B cell (primary cell): ENCODE data around the gene CRNKL1. TPM values are rescaled to one million over a fixed set of nuclear protein-coding genes. Genes with fewer than 3 reads are reported as not detected.

Experiments
- ATAC-seq: fragments of 200-7000 bp; cut with Tn5 transposase; one replicate; pipeline ENCODE4 v1.10.0; 2021; ENCODE audit warnings: low read depth, mild to moderate bottlenecking, moderate number of reproducible peaks, moderate library complexity
- CTCF ChIA-PET: fragments of 350-600 bp; sonication (Branson Sonifier 250); formaldehyde crosslinking; loops from one replicate; lab custom pipeline; 2021; ENCODE audit warnings: antibody characterized with exemption, inconsistent platforms; lab: Charles Lee
- POLR2A ChIA-PET: fragments of 350-600 bp; sonication (Branson Sonifier 250); formaldehyde crosslinking; loops from one replicate; lab custom pipeline; 2021; ENCODE audit warnings: antibody characterized with exemption; lab: Charles Lee
- DNase-seq: peaks from one replicate; pipeline ENCODE4 v3.0.0; 2013
- H2AFZ ChIP-seq: 2 replicates; pipeline ENCODE4 v1.6.1; 2012; ENCODE audit warnings: mild to moderate bottlenecking, low read depth, low read length; ENCODE audit not compliant: insufficient read depth, poor library complexity, severe bottlenecking
- H3K27ac ChIP-seq, 2 donors: 1 replicate in 1 of 2; 2 replicates in 1 of 2; pipeline ENCODE4 v1.5.1; 2012 to 2013; ENCODE audit warnings: low read length in 2 of 2, mild to moderate bottlenecking in 2 of 2, moderate library complexity in 1 of 2
- H3K27me3 ChIP-seq, 4 experiments: fragments of 200-600 bp in 1 of 4; sonication (generic) in 1 of 4; replicated peaks in 1 of 4; 1 replicate in 2 of 4; 2 replicates in 2 of 4; pipeline versions ENCODE4 v1.6.1 to v1.7.0; 2013 to 2016; ENCODE audit warnings: low read length in 3 of 4, mild to moderate bottlenecking in 2 of 4, mixed read lengths in 1 of 4, moderate library complexity in 1 of 4; ENCODE audit not compliant: insufficient read depth in 4 of 4, control insufficient read depth in 3 of 4; ENCODE audit errors: control extremely low read depth in 1 of 4
- H3K36me3 ChIP-seq, 2 experiments: replicated peaks in 1 of 2; 1 replicate in 1 of 2; 2 replicates in 1 of 2; pipeline versions ENCODE4 v1.6.1 to v1.7.1; 2013; ENCODE audit warnings: low read length in 1 of 2; ENCODE audit not compliant: insufficient read depth in 2 of 2, control insufficient read depth in 1 of 2; ENCODE audit errors: control extremely low read depth in 1 of 2, extremely low read depth in 1 of 2
- H3K4me1 ChIP-seq, 2 donors: fragments of 200-600 bp in 1 of 2; sonication (generic) in 1 of 2; 1 replicate in 1 of 2; 2 replicates in 1 of 2; pipeline versions ENCODE4 v1.5.1 to v1.6.1; 2013 to 2017; ENCODE audit warnings: low read length in 2 of 2; ENCODE audit not compliant: control insufficient read depth in 2 of 2, insufficient read depth in 2 of 2
- H3K4me2 ChIP-seq: replicated peaks from 2 replicates; pipeline ENCODE3; 2012; ENCODE audit warnings: mild to moderate bottlenecking, low read depth, low read length; ENCODE audit not compliant: poor library complexity, severe bottlenecking
- H3K4me3 ChIP-seq, 5 experiments: fragments of 200-600 bp in 1 of 5; sonication (generic) in 1 of 5; 1 replicate in 3 of 5; 2 replicates in 2 of 5; pipeline versions ENCODE4 v1.5.1 to v1.7.0; 2011 to 2016; ENCODE audit warnings: low read length in 4 of 5, mild to moderate bottlenecking in 4 of 5, low read depth in 2 of 5, control low read depth in 1 of 5, moderate library complexity in 1 of 5; ENCODE audit not compliant: insufficient read depth in 1 of 5; ENCODE audit errors: control extremely low read depth in 1 of 5, extremely low read depth in 1 of 5
- H3K79me2 ChIP-seq: fragments of 200-600 bp; sonication (generic); one replicate; pipeline ENCODE4 v1.6.0; 2016; ENCODE audit warnings: low read length; ENCODE audit not compliant: control insufficient read depth, insufficient read depth
- H3K9ac ChIP-seq: fragments of 200-600 bp; sonication (generic); 2 replicates; pipeline ENCODE4 v1.6.1; 2017; ENCODE audit warnings: mild to moderate bottlenecking, low read length, moderate library complexity
- H3K9me3 ChIP-seq, 3 donors: one replicate each; pipeline versions ENCODE4 v1.6.1 to v1.7.1; 2013; ENCODE audit warnings: low read length in 2 of 3; ENCODE audit not compliant: control insufficient read depth in 2 of 3, insufficient read depth in 1 of 3; ENCODE audit errors: control extremely low read depth in 1 of 3
- H4K20me1 ChIP-seq: 2 replicates; pipeline ENCODE4 v1.6.0; 2012; ENCODE audit warnings: mild to moderate bottlenecking, low read length; ENCODE audit not compliant: insufficient read depth, control insufficient read depth, poor library complexity, severe bottlenecking
- H3K27ac Mint-ChIP-seq: one replicate; pipeline ENCODE4 v1.8.0; 2021; ENCODE audit warnings: mixed read lengths
- H3K27me3 Mint-ChIP-seq: one replicate; pipeline ENCODE4 v1.8.0; 2021; ENCODE audit warnings: mixed read lengths
- H3K4me1 Mint-ChIP-seq: one replicate; pipeline ENCODE4 v1.8.0; 2021; ENCODE audit warnings: mixed read lengths
- H3K4me3 Mint-ChIP-seq: one replicate; pipeline ENCODE4 v1.8.0; 2021; ENCODE audit warnings: mixed read lengths
- H3K9me3 Mint-ChIP-seq: one replicate; pipeline ENCODE4 v1.8.0; 2022; ENCODE audit warnings: mixed read lengths; ENCODE audit not compliant: insufficient read depth
- EZH2 ChIP-seq: IDR thresholded peaks from 2 replicates; pipeline ENCODE4 v1.6.1; 2012; ENCODE audit warnings: borderline replicate concordance, low read depth, mild to moderate bottlenecking, moderate library complexity, low read length; ENCODE audit not compliant: insufficient read depth, poor library complexity, severe bottlenecking
- WGBS: methylation state at CpG from one replicate; pipeline ENCODE4 v1.1.5; 2013; ENCODE audit warnings: missing lambda C conversion rate; ENCODE audit not compliant: insufficient coverage; 5-methylcytosine and 5-hydroxymethylcytosine counted together
- intact Hi-C: fragments of 100-400 bp; cut with micrococcal nuclease; formaldehyde crosslinking; loops from one replicate; pipeline ENCODE4 v1.10.0; 2022
- polyA plus RNA-seq: library from polyadenylated mRNA; depleted of rRNA; stranded (reverse); fragments of >200 nt; gene quantifications from 2 replicates; pipeline ENCODE4 v1.2.3, GENCODE V29; 2012
- total RNA-seq, 2 donors: library from RNA; stranded (reverse); fragments of 120-200 nt in 1 of 2; gene quantifications; 1 replicate in 1 of 2; 2 replicates in 1 of 2; pipeline versions ENCODE4 v1.2.3 to v1.2.4, GENCODE V29; 2013 to 2022
- TF ChIP-seq, protein P1 (sequence below): fragments of 200-600 bp; IDR thresholded peaks from one replicate; pipeline ENCODE4 v1.8.0; 2022; ENCODE audit warnings: antibody characterized with exemption, mild to moderate bottlenecking

The CRNKL1 gene
- total and polyA plus RNA-seq, 2 donors (not counting 1 experiment from before 2014, with no cell fraction given), result 3.9 to 25.5 TPM

DNA sequence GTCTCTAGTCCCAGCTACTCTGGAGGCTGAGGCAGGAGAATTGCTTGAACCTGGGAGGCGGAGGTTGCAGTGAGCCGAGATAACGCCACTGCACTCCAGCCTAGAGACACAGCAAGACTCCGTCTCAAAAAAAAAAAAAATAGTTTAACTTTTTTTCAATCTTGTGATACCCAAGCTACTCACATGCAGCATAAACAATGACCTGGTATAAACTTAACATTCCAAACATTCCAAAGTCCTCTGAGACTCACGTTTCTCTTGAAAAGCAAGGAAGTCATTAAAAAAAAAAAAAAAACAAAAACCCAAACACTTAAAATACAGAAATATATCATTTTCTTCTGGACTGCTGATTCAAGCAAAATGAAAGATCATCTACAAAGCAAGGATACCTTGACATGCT lies 14.3 kb downstream of the CRNKL1 start:
- Histone ChIP-seq H3K4me1 (no peaks in the 10 kb centered on the region), H2AFZ (no peak overlapping the region), H3K79me2 (no peaks in the 10 kb centered on the region), H3K27ac (no peak overlapping the region), H4K20me1 (peaks cover 14% of the 10 kb centered on the region), H3K9me3 (no peaks in the 10 kb centered on the region), H3K4me2 (no peak overlapping the region), H3K36me3 (peaks cover 12 to 93% of the 10 kb centered on the region in 2 experiments), H3K4me3 (no peak overlapping the region), H3K27me3 (no peaks in the 10 kb centered on the region), H3K9ac (no peak overlapping the region)
- DNase-seq, result no peak
- ATAC-seq, result no peak
- ChIA-PET CTCF (interaction anchor here (0.6 kb wide), 1 partner anchor 14 kb away, joined by 3 read pairs; no protein-coding TSS in a partner anchor), POLR2A (no interaction called here)
- intact Hi-C loops, result no loop called here
- no peak for TF ChIP-seq EZH2
- TF ChIP-seq, protein P1, sequence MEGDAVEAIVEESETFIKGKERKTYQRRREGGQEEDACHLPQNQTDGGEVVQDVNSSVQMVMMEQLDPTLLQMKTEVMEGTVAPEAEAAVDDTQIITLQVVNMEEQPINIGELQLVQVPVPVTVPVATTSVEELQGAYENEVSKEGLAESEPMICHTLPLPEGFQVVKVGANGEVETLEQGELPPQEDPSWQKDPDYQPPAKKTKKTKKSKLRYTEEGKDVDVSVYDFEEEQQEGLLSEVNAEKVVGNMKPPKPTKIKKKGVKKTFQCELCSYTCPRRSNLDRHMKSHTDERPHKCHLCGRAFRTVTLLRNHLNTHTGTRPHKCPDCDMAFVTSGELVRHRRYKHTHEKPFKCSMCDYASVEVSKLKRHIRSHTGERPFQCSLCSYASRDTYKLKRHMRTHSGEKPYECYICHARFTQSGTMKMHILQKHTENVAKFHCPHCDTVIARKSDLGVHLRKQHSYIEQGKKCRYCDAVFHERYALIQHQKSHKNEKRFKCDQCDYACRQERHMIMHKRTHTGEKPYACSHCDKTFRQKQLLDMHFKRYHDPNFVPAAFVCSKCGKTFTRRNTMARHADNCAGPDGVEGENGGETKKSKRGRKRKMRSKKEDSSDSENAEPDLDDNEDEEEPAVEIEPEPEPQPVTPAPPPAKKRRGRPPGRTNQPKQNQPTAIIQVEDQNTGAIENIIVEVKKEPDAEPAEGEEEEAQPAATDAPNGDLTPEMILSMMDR, result no peak
- 93% methylated on average over 5 of the region's 5 CpGs for WGBS
- no peak overlapping the region for H3K27ac Mint-ChIP-seq
- H3K9me3 Mint-ChIP-seq, result no peaks in the 10 kb centered on the region
- no peak overlapping the region for H3K4me3 Mint-ChIP-seq
- no peaks in the 10 kb centered on the region for H3K4me1 Mint-ChIP-seq
- H3K27me3 Mint-ChIP-seq, result no peaks in the 10 kb centered on the region

DNA sequence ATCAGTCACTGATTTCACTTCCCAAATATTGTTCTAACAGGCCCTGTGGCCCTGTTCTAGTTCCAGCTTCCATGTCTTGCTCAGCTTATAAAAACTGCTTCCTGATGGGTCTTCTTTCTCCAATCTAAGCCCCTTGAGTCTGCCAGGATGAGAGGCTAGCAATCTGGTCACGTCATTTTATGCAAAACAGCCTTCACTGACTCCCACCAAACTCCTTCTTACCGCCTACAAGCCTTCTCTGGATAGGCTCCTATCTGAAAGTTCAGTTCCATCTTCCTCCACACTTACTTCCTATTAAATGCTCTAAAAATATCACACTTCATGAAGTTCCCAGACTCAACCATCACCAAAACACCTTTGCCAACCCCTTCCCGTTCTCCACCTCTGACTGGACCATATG lies 15.5 kb downstream of the CRNKL1 start:
- Histone ChIP-seq H4K20me1 (peaks cover 14% of the 10 kb centered on the region), H3K36me3 (peaks cover 14 to 93% of the 10 kb centered on the region in 2 experiments), H3K9me3 (no peaks in the 10 kb centered on the region), H3K79me2 (no peaks in the 10 kb centered on the region), H3K4me2 (no peak overlapping the region), H2AFZ (no peak overlapping the region), H3K4me3 (no peak overlapping the region), H3K27me3 (no peaks in the 10 kb centered on the region), H3K27ac (no peak overlapping the region), H3K9ac (no peak overlapping the region), H3K4me1 (no peaks in the 10 kb centered on the region)
- no peaks in the 10 kb centered on the region for H3K27me3 Mint-ChIP-seq
- CTCF ChIA-PET, result no interaction called here
- no peaks in the 10 kb centered on the region for H3K4me1 Mint-ChIP-seq
- H3K9me3 Mint-ChIP-seq, result no peaks in the 10 kb centered on the region
- no peak for TF ChIP-seq EZH2
- POLR2A ChIA-PET, result no interaction called here
- ATAC-seq, result no peak
- no peak overlapping the region for H3K4me3 Mint-ChIP-seq
- intact Hi-C loops, result no loop called here
- 91% methylated on average over 3 of the region's 3 CpGs for WGBS
- H3K27ac Mint-ChIP-seq, result no peak overlapping the region
- DNase-seq, result no peak
